Adipose tissue (tissue), 3 donors: Measurements from ENCODE around the gene USP48. TPM values are rescaled to one million over a fixed set of nuclear protein-coding genes. Genes with fewer than 3 reads are reported as not detected.

Source experiments
- H3K27ac ChIP-seq: one replicate; pipeline ENCODE4 v1.5.1; 2013; ENCODE audit warnings: low read depth, low read length
- WGBS, 3 donors: extraction: QIAGEN DNeasy Blood & Tissue Kit; methylation state at CpG; one replicate each; pipeline ENCODE4 v1.1.7; 2013; 5-methylcytosine and 5-hydroxymethylcytosine counted together
- polyA plus RNA-seq, 3 donors: library from polyadenylated mRNA; stranded (reverse); fragments of 200-250 nt; gene quantifications; one replicate each; pipeline ENCODE4 v1.2.3, GENCODE V29; 2013
- donor health status: healthy with polysubstance abuse.
- donor health status: Bipolar disorder and iron deficiency.
- donor health status: healthy.

The USP48 gene
- polyA plus RNA-seq, 3 donors = 13.0 to 20.5 (median 14.8) TPM

DNA sequence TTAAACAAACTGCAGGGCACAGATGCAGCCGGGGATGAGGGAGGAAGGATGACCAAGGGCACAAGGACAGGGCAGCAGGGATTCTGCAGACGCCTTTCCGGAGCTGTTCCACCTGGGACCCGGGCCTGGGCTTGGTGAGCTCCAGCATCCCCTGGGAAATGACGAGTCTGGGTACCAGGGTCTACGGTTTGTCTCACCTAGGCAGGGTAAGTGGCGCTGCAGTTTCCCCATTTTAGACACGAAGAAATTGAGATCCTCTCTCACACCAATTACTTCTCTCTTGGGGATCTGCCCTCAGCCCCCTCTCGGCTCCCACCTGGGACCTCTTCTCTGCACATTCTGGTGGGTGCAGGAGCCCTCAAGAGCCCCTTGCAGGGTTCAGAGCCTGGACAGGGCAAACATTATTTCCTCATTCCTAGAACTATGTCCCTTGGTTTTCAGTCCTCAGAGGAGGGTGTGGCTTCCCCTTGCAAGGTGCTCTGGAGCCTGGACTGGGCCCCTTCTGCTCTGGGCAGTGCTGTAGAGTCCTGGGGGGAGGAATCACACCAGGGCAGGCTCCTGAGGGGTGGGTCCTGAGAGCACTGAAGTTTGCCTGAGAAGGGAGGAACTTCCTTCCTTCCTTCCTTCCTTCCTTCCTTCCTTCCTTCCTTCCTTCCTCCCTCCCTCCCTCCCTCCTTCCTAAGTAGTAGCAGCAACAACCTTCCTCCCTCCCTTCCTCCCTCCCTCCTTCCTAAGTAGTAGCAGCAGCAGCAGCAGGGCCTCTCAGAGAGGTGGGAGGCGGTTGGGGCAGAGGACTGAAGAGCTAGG lies 129.8 kb downstream of the USP48 start:
- 64 to 78% (median 64%) methylated on average over 10 of the region's 10 CpGs for WGBS, 3 donors
- H3K27ac ChIP-seq = no peak overlapping the region

- no peak overlapping the region for H3K27ac ChIP-seq
- 19 to 46% (median 23%) methylated on average over 31 to 38 of the region's 39 CpGs for WGBS, 3 donors
Observed at GRCh38 chr1:21652101-21652936, 130.6 kb downstream of the USP48 start.

DNA sequence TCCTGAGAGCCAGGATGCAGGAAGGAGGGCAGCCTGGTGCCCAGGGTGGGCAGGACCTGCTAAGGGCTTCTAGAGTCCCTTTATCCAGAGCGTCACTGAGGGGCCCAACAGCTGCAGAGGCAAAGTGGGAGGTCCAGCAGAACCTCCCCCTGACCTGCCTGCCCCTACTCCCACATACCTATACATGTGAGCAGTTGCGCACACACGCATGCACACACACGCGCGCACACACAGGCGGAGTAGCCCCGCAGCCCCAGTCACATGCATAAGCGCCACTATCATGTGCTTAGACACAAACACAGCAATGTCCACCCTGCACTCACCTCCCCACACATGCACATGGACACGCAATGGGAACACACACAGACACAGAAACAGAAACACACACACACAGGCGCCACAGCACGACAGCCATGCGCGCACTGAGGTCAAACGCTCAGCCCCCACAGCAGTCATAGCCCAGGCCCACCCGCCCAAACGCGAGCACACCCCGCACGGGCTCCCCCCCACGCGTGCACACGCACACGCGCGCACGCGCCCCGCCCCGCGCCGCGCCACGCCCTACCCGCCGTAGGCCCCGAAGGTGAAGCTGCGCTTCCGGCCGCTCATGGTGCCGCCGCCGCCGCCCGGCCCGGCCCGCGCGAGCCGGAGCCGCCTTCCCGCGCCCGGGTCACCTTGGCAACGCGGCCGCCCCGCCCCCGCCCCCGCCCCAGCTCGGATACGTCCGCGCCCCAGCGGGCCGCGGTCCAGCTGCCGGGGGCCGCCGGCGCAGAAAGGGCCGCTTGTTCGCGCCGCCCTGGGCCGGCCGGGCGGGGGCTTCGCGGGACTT lies 131.5 kb downstream of the USP48 start:
- 6 to 9% (median 8%) methylated on average over 44 to 79 of the region's 80 CpGs for WGBS, 3 donors
- H3K27ac ChIP-seq = no peak overlapping the region

- 63 to 79% (median 76%) methylated on average over 8 to 9 of the region's 9 CpGs for WGBS, 3 donors
- H3K27ac ChIP-seq = no peak overlapping the region
Observed at GRCh38 chr1:21650400-21650799, 132.5 kb downstream of the USP48 start.

GRCh38 chr1:21649315-21649714 lies 133.6 kb downstream of the USP48 start:
- WGBS, 3 donors = 54 to 82% (median 56%) methylated on average over 2 of the region's 2 CpGs

GRCh38 chr1:21648791-21649190 lies 134.2 kb downstream of the USP48 start:
- no peak overlapping the region for H3K27ac ChIP-seq
- 64 to 75% (median 69%) methylated on average over 10 of the region's 10 CpGs for WGBS, 3 donors

More at GRCh38 chr1:21649315-21649714, 133.6 kb downstream of the USP48 start:
- no peak overlapping the region for H3K27ac ChIP-seq

- WGBS, 3 donors = 37 to 72% (median 59%) methylated on average over 4 of the region's 4 CpGs
- no peak overlapping the region for H3K27ac ChIP-seq
Observed at GRCh38 chr1:21648352-21648730, 134.6 kb downstream of the USP48 start.

DNA sequence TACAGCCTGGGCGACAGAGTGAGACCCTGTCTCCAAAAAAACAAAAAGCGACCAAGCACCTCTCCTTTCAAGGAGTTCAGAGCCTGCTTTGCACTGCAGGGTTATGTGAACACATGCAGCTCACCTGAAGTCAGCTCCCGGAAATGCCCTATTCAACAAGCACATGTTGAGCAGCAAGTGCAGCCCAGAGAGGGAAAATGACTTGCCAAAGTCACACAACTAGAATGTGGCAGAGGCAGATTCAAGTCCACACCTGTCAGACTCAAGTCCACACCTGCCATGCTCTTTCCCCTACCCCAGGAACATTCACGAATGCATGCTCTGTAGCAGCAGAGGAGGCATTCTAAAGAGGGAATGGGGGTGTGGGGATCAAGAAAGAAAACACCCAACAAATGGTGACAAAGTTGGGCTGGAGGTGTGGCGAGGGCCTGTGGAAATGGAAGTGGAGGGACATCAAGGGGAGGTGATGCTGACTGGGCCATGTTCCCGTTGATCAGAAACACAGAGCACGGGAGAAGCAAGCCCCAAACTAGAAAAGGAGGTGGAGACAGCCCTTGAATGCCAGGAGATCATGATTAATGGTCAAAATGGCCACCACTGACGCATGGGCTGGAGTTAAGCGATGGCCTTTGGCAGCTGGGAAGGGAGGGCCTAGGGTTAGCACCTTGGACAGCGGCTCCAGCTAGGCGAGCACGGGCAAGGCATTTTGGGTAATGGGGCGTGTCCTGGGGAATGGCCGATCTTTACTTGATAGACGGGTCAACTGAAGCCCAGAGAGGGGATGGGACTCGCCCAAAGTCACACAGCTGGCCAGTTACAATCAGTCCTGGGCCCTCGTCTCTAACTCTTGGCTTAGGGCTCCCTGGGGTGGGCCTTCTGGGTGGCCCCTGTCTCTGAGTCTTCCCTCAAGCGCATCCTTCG lies 135.3 kb downstream of the USP48 start:
- WGBS, 3 donors = 38 to 48% (median 39%) methylated on average over 19 of the region's 19 CpGs
- no peak overlapping the region for H3K27ac ChIP-seq

- no peak overlapping the region for H3K27ac ChIP-seq
- WGBS, 3 donors = 75 to 81% (median 76%) methylated on average over 5 of the region's 5 CpGs
Observed at GRCh38 chr1:21645550-21645949, 137.4 kb downstream of the USP48 start.

GRCh38 chr1:21644906-21645305 lies 138.0 kb downstream of the USP48 start:
- no peak overlapping the region for H3K27ac ChIP-seq
- 83 to 86% (median 84%) methylated on average over 5 of the region's 5 CpGs for WGBS, 3 donors

GRCh38 chr1:21644348-21644747 lies 138.6 kb downstream of the USP48 start:
- WGBS, 3 donors = 84 to 90% (median 85%) methylated on average over 10 of the region's 10 CpGs
- no peak overlapping the region for H3K27ac ChIP-seq

DNA sequence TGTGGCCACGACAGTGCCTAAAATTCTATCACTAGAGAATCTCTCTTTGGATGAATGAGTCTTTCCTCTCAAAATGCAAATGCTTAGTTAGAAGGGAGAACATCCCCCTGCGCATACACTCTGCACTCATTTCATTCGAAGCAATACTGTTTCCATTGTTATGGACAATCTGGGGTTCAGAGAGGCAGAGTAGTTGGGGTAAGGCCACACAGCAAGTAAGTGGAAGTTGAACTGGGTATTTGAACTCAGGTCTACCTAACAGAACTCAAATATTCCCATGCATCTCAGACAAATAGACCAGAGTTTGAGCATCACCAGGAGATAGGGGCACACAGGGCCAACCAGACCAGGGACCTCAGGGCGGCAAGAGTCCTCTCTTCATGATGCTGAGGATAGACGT lies 139.3 kb downstream of the USP48 start:
- H3K27ac ChIP-seq = no peak overlapping the region
- 84 to 96% (median 86%) methylated on average over 5 of the region's 5 CpGs for WGBS, 3 donors

DNA sequence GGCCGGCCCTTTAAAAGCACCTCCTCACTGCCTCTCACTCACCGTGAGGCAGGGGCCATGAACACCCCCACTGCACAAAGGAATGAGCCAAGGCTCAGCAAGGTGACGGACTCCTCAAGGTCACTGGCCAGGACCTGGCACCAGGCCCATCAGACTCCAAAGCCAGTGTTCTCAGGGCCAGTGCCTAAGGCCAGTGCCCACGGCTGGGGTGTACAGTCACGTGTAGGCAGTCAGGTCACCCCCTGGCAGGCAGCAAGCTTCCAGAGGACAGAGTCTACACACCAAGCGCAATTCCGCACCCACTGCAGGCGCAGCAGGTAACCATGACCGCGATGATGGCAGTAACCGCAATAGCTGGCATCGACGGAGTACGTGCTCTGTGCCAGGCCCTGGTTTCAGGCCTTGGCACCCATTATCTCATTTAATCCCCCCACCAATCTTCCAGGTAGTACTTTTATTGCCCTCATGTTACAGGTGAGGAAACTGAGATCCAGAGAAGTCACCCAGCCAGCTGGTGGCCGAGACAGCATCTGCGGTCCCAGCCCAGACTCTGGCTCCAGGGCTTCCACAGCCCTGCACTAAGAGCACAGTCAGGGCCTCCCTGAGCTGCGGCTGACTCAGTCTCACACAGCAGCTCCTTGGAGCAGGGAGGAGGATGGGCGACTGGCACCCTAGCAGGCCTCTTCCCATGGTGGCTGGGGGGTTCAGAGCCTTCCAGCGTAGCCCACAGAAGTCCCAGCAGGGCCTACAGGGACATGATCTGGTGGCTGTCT lies 140.8 kb downstream of the USP48 start:
- 33 to 88% (median 88%) methylated on average over 19 of the region's 19 CpGs for WGBS, 3 donors
- H3K27ac ChIP-seq = no peak overlapping the region

GRCh38 chr1:21641537-21641936 lies 141.4 kb downstream of the USP48 start:
- WGBS, 3 donors = 65 to 87% (median 81%) methylated on average over 6 of the region's 6 CpGs
- no peak overlapping the region for H3K27ac ChIP-seq

DNA sequence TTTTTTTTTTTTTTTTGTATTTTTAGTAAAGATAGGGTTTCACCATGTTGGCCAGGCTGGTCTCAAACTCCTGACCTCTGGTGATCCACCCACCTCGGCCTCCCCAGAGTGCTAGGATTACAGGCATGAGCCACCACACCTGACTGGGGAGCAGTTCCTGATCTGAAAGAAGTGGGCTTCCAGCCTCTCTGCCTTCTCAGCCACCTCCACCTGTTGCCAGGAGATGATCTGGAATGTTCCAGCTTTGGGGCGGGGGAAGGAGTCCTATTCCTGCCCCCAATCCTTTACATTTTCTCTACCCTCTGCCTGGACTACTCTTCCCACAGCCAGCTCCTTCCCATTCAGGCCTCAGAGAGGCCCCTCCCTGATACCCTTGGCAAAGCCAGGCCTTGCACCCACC lies 141.9 kb downstream of the USP48 start:
- no peak overlapping the region for H3K27ac ChIP-seq
- WGBS, 3 donors = 91 to 93% (median 92%) methylated on average over 2 of the region's 2 CpGs

- 85 to 89% (median 88%) methylated on average over 6 of the region's 6 CpGs for WGBS, 3 donors
- H3K27ac ChIP-seq = no peak overlapping the region
Observed at GRCh38 chr1:21640653-21641052, 142.3 kb downstream of the USP48 start.

DNA sequence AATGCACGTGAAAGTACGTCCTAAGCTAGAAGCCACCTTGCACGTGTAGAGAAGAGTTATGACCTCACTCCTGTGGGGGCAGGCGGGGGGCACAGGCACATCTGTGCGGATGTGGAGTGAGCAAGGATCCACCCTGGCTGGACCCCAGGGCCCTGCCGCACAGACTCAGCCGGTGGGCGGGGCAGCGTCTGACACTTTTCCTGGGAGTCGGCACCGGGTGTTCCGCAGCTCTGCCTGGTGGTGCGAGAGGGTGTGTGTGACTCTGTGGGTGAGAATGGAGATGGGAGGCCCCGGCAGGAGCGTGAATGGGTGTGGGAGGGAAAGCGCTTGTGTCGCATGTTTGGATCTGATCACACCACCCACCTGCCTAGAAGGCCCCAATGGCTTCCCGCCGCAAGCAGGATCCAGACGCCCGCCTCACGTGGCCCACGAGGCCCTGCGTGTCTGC lies 143.3 kb downstream of the USP48 start:
- WGBS, 3 donors = 46 to 48% (median 47%) methylated on average over 24 of the region's 24 CpGs
- H3K27ac ChIP-seq = no peak overlapping the region
